ENCODE results near the gene ADAM11. TPM values are rescaled to one million over a fixed set of nuclear protein-coding genes. Genes with fewer than 3 reads are reported as not detected.

ADAM11 gene
- total and polyA plus RNA-seq, 2 of the 8 experiments (the other 6 are each of a cell fraction or from before 2014, with no cell fraction given): 2.3 to 2.9 TPM

DNA sequence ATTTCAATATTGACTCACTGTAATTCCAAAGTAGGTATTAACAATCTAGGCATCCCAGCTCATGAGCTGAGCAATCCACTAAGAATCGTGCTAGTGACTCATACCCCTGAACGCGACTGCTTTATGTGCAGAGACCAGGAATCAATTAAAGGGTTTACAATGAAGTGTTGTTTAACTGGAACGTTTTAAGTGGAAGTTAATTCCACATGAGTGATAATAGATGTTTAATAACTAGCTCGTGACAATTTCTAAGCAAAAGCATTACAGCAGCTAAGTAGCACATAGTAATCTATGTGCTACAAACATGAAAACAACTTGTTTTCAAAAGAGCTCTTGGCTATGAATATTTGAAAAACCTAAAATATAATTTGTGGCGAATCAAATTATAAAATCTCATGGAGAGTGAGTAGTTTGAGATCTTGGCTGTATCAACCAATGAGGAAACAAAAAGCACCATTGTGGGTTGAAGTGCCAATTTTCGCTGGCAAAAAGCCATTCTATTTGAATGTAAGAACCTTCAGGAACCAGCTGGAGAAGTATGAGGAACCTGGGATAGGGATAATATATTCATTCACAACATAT, 61.9 kb downstream of the ADAM11 start:
- H3K9ac ChIP-seq (replicated peaks in 1 of 4; ENCODE audit: extremely low read depth in 1 of 4, low read depth in 3 of 4, low read length in 3 of 4): no peak overlapping the region
- TF ChIP-seq, protein P1, sequence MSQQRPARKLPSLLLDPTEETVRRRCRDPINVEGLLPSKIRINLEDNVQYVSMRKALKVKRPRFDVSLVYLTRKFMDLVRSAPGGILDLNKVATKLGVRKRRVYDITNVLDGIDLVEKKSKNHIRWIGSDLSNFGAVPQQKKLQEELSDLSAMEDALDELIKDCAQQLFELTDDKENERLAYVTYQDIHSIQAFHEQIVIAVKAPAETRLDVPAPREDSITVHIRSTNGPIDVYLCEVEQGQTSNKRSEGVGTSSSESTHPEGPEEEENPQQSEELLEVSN (IDR thresholded peaks at IDR 0.05): no peak
- no peak for TF ChIP-seq RNF2 (IDR thresholded peaks at IDR 0.05; ENCODE audit: borderline replicate concordance, low read depth, low read length, missing control alignments, poor library complexity, severe bottlenecking)
- no peak for TF ChIP-seq RBBP5 (IDR thresholded peaks at IDR 0.05; ENCODE audit: borderline replicate concordance, low read depth, low read length)
- TF ChIP-seq POU5F1 (IDR thresholded peaks at IDR 0.05; ENCODE audit: low read depth, low read length): no peak

More for the DNA sequence above, 61.9 kb downstream of the ADAM11 start:
- H4K91ac ChIP-seq (replicated peaks; ENCODE audit: insufficient read length, low read length): no peak overlapping the region
- H2BK120ac ChIP-seq (replicated peaks; ENCODE audit: low read depth, low read length): no peak overlapping the region
- no peaks in the 10 kb centered on the region for H3K4me1 ChIP-seq (replicated peaks in 1 of 4; ENCODE audit: control insufficient read depth in 3 of 4, insufficient read depth in 4 of 4, low read length in 3 of 4)
- H4K20me1 ChIP-seq (replicated peaks in 1 of 2; ENCODE audit: control insufficient read depth in 1 of 2, insufficient read depth in 2 of 2, low read length in 2 of 2): peaks cover 1 to 12% of the 10 kb centered on the region in 2 experiments
- no peak overlapping the region for H3K56ac ChIP-seq (replicated peaks; ENCODE audit: insufficient read length, low read depth, low read length)
- H3K4me2 ChIP-seq (ENCODE audit: insufficient read depth in 1 of 2, low read depth in 2 of 2, low read length in 2 of 2): no peak overlapping the region
- no peak overlapping the region for H2BK20ac ChIP-seq (ENCODE audit: low read length)
- WGBS, 2 experiments (ENCODE audit: extremely low coverage in 1 of 2, insufficient coverage in 1 of 2, insufficient read length in 1 of 2, insufficient replicate concordance in 2 of 2, low coverage in 1 of 2, low lambda C conversion rate in 2 of 2, missing lambda C conversion rate in 1 of 2): 90% methylated on average over 7 of the region's 7 CpGs; no CpG with 5 or more reads in 1 of the 2 experiments
- FAIRE-seq (no peak), DNase-seq (ENCODE audit: low read depth in 1 of 2, low spot score in 2 of 2) (no peak)
- H3K27ac ChIP-seq (ENCODE audit: low read depth, low read length): no peak overlapping the region
- peaks cover 26 to 94% of the 10 kb centered on the region in 2 experiments for H3K79me2 ChIP-seq (ENCODE audit: control insufficient read depth in 1 of 2, insufficient read depth in 2 of 2, low read length in 2 of 2)
- H3K27me3 ChIP-seq (replicated peaks in 1 of 4; ENCODE audit: control insufficient read depth in 3 of 4, extremely low read depth in 1 of 4, insufficient read depth in 3 of 4, low read length in 3 of 4): no peaks in the 10 kb centered on the region
- no peak overlapping the region for H4K8ac ChIP-seq (ENCODE audit: extremely low read depth, insufficient read depth, low read length)
- H3K79me1 ChIP-seq (ENCODE audit: low read depth, low read length): no peaks in the 10 kb centered on the region
- H2AK5ac ChIP-seq (ENCODE audit: low read depth, low read length): no peak overlapping the region
- no peak overlapping the region for H3K4me3 ChIP-seq (ENCODE audit: extremely low read depth in 1 of 4, insufficient read depth in 2 of 4, low read depth in 3 of 4, low read length in 4 of 4)
- H3K23me2 ChIP-seq (ENCODE audit: low read depth, low read length): no peaks in the 10 kb centered on the region
- no peak overlapping the region for H2BK12ac ChIP-seq (ENCODE audit: low read depth, low read length)
- peaks cover 0 to 2% (median 0%) of the 10 kb centered on the region in 4 experiments; a peak in 1 of 8 replicates for H3K36me3 ChIP-seq (ENCODE audit: control insufficient read depth in 2 of 4, insufficient read depth in 4 of 4, low read length in 3 of 4)
- H3K18ac ChIP-seq (ENCODE audit: extremely low read depth, low read length): no peak overlapping the region
- H2AFZ ChIP-seq (ENCODE audit: low read length): no peak overlapping the region
- CTCF ChIA-PET (ENCODE audit: partially characterized antibody): interaction anchor here (0.6 kb wide), 1 partner anchor 199 kb away, joined by 3 read pairs; no protein-coding TSS in a partner anchor
- H3K23ac ChIP-seq (ENCODE audit: insufficient read length): no peak overlapping the region
- no peak overlapping the region for H3K14ac ChIP-seq (ENCODE audit: insufficient read length)
- no peak overlapping the region for H4K5ac ChIP-seq (ENCODE audit: insufficient read length, low read depth, low read length)
- POLR2A ChIA-PET (ENCODE audit: partially characterized antibody): interaction anchor here (1.0 kb wide), 1 partner anchor 12 kb away, joined by 3 read pairs; no protein-coding TSS in a partner anchor
- H2BK5ac ChIP-seq (ENCODE audit: low read depth, low read length): no peak overlapping the region
- no peaks in the 10 kb centered on the region for H3K9me3 ChIP-seq (ENCODE audit: insufficient read depth in 2 of 2, low read depth in 1 of 2, low read length in 1 of 2)
- H3K4ac ChIP-seq (replicated peaks; ENCODE audit: insufficient read length, low read depth, low read length): no peak overlapping the region
- H2BK15ac ChIP-seq (ENCODE audit: low read length): no peak overlapping the region

Data from H1 (cell line).